ENCODE data around the gene CCND1.

CCND1 gene

DNA sequence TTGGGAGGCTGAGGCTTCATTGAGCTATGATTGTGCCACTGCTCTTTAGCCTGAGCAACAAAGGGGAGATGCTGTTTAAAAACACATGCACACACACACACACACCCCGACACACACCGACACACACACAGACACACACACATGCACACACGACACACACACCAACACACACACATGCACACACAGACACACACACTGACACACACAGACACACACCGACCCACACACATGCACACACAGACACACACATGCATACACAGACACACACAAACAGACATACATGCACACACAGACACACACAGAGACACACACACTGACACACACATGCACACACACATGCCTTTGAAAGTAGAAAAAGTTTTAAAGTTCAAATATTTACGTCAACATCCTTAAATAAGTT lies 39.7 kb downstream of the CCND1 start:
- H3K27me3 ChIP-seq (ENCODE audit: control insufficient read depth, insufficient read depth, low read length) = no peaks in the 10 kb centered on the region
- no peaks in the 10 kb centered on the region for H3K4me1 ChIP-seq
- no peaks in the 10 kb centered on the region for H3K36me3 ChIP-seq (ENCODE audit: control insufficient read depth, insufficient read depth, low read length)
- no peak overlapping the region for H3K27ac ChIP-seq
- H2AFZ ChIP-seq = no peak overlapping the region
- H3K4me2 ChIP-seq (ENCODE audit: low read length) = no peak overlapping the region
- H3K4me3 ChIP-seq (ENCODE audit: low read depth, low read length) = no peak overlapping the region
- H3K79me2 ChIP-seq = no peaks in the 10 kb centered on the region
- no peak for TF ChIP-seq CTCF (IDR thresholded peaks at IDR 0.05)
- H3K9me3 ChIP-seq (ENCODE audit: control insufficient read depth, low read length) = no peaks in the 10 kb centered on the region
- no peak overlapping the region for H3K9ac ChIP-seq

GRCh38 chr11:69682221-69682620 lies 41.3 kb downstream of the CCND1 start:
- Histone ChIP-seq H2AFZ (no peak overlapping the region), H3K27ac (no peak overlapping the region), H3K9me3 (ENCODE audit: control insufficient read depth, low read length) (no peaks in the 10 kb centered on the region), H3K27me3 (ENCODE audit: control insufficient read depth, insufficient read depth, low read length) (no peaks in the 10 kb centered on the region), H3K36me3 (ENCODE audit: control insufficient read depth, insufficient read depth, low read length) (no peaks in the 10 kb centered on the region), H3K4me3 (ENCODE audit: low read depth, low read length) (no peak overlapping the region), H3K9ac (no peak overlapping the region), H3K4me2 (ENCODE audit: low read length) (no peak overlapping the region), H3K4me1 (no peaks in the 10 kb centered on the region), H3K79me2 (no peaks in the 10 kb centered on the region)
- no peak for TF ChIP-seq CTCF (IDR thresholded peaks at IDR 0.05)

- no peaks in the 10 kb centered on the region for H3K27me3 ChIP-seq (ENCODE audit: control insufficient read depth, insufficient read depth, low read length)
- H3K36me3 ChIP-seq (ENCODE audit: control insufficient read depth, insufficient read depth, low read length) = no peaks in the 10 kb centered on the region
- no peak for TF ChIP-seq CTCF (IDR thresholded peaks at IDR 0.05)
- H3K4me2 ChIP-seq (ENCODE audit: low read length) = no peak overlapping the region
- H3K9ac ChIP-seq = no peak overlapping the region
- H3K27ac ChIP-seq = no peak overlapping the region
- no peak overlapping the region for H2AFZ ChIP-seq
- H3K79me2 ChIP-seq = no peaks in the 10 kb centered on the region
- no peak overlapping the region for H3K4me3 ChIP-seq (ENCODE audit: low read depth, low read length)
- no peaks in the 10 kb centered on the region for H3K4me1 ChIP-seq
- H3K9me3 ChIP-seq (ENCODE audit: control insufficient read depth, low read length) = no peaks in the 10 kb centered on the region
These were observed 41.8 kb downstream of the CCND1 start for GRCh38 chr11:69682681-69683326.

DNA sequence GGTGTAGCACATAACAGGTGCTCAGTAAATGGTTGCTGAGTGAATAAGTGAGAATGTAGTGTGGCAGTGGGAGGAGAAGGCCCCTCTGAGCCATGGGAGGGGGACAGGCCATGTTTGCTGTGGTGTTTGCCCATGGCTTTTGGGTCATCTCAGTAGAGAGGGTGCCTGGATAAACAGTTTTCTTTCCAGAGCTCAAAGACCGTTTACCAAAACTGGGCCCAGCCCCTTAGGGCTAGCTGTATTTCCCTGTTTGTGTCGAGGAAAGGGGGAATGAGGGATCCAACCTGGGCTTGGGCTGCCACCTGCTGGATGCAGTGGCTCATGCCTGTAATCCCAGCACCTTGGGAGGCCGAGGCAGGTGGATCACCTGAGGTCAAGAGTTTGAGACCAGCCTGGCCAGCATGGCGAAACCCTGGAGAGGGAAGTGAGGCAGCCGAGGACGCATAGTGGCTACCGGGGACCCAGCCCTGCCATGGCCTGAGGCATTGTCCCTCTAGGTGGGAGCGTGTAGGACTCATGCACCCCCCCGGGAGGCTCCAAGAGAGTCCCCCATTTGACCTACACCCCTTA lies 42.9 kb downstream of the CCND1 start:
- Histone ChIP-seq H3K27ac (no peak overlapping the region), H3K4me3 (ENCODE audit: low read depth, low read length) (no peak overlapping the region), H2AFZ (no peak overlapping the region), H3K4me1 (no peaks in the 10 kb centered on the region), H3K27me3 (ENCODE audit: control insufficient read depth, insufficient read depth, low read length) (no peaks in the 10 kb centered on the region), H3K9ac (no peak overlapping the region), H3K36me3 (ENCODE audit: control insufficient read depth, insufficient read depth, low read length) (no peaks in the 10 kb centered on the region), H3K79me2 (no peaks in the 10 kb centered on the region), H3K4me2 (ENCODE audit: low read length) (no peak overlapping the region), H3K9me3 (ENCODE audit: control insufficient read depth, low read length) (no peaks in the 10 kb centered on the region)
- TF ChIP-seq CTCF (IDR thresholded peaks at IDR 0.05) = no peak

DNA sequence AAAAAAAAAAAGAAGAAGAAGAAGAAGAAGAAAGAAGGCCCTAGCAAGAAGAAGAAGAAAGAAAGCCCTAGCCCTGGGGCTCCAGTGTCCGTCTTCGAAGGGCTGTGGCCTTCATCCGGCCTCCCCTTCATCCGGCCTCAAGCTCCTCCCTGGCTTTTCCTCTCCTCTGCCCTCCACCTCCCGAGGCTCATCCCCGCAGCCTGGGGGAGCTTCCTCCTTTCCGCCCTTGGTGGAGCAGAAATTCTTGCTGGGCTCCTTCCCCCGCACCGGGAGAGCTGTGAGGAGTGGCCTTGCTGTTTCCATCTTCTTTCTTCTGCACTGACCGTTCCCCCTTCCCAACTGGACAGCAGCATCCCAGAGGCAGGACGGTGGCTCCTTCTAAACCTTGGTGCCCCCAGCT lies 43.7 kb downstream of the CCND1 start:
- no peak overlapping the region for H3K9ac ChIP-seq
- H2AFZ ChIP-seq = no peak overlapping the region
- no peak overlapping the region for H3K27ac ChIP-seq
- H3K27me3 ChIP-seq (ENCODE audit: control insufficient read depth, insufficient read depth, low read length) = no peaks in the 10 kb centered on the region
- no peaks in the 10 kb centered on the region for H3K36me3 ChIP-seq (ENCODE audit: control insufficient read depth, insufficient read depth, low read length)
- TF ChIP-seq CTCF (IDR thresholded peaks at IDR 0.05) = no peak
- H3K4me3 ChIP-seq (ENCODE audit: low read depth, low read length) = no peak overlapping the region
- H3K4me2 ChIP-seq (ENCODE audit: low read length) = no peak overlapping the region
- H3K4me1 ChIP-seq = no peaks in the 10 kb centered on the region
- H3K9me3 ChIP-seq (ENCODE audit: control insufficient read depth, low read length) = no peaks in the 10 kb centered on the region
- H3K79me2 ChIP-seq = no peaks in the 10 kb centered on the region
